BJ (cell line): ENCODE results near the gene KSR1. TPM values are rescaled to one million over a fixed set of nuclear protein-coding genes. Genes with fewer than 3 reads are reported as not detected.
"Not testable (repeated sequence)": the region's sequence is repeated elsewhere in the genome, so short reads cannot be mapped to it uniquely, and the experiment has no call there.

Experiments used
- CTCF ChIA-PET: fragments of 350-600 bp; formaldehyde crosslinking; extraction: SDS; loops from one replicate; lab custom pipeline; 2021; ENCODE audit warnings: antibody characterized with exemption, inconsistent platforms; lab: Yijun Ruan, JAX
- POLR2A ChIA-PET: fragments of 300-600 bp; sonication (Branson Sonifier 250); formaldehyde crosslinking; extraction: SDS; loops from one replicate; lab custom pipeline; 2021; ENCODE audit warnings: antibody characterized with exemption; lab: Charles Lee
- DNase-seq: peaks from one replicate; pipeline ENCODE4 v3.0.0-alpha.2; 2011; ENCODE audit warnings: low read depth
- H3K27me3 ChIP-seq: 2 replicates; pipeline ENCODE4 v1.6.0; 2011; ENCODE audit warnings: low read length; ENCODE audit not compliant: control insufficient read depth, insufficient read depth
- H3K36me3 ChIP-seq: 2 replicates; pipeline ENCODE4 v1.5.1; 2011; ENCODE audit warnings: low read length; ENCODE audit not compliant: control insufficient read depth, insufficient read depth
- H3K4me3 ChIP-seq: 2 replicates; pipeline ENCODE4 v1.5.1; 2011; ENCODE audit warnings: low read depth, mild to moderate bottlenecking, control low read depth, low read length
- CTCF ChIP-seq: IDR thresholded peaks from 2 replicates; pipeline ENCODE4 v1.5.1; 2011; ENCODE audit warnings: low read depth, mild to moderate bottlenecking, control low read depth, inconsistent platforms, low read length, moderate library complexity; ENCODE audit not compliant: insufficient read depth
- polyA plus RNA-seq: library from polyadenylated mRNA; depleted of rRNA; stranded (reverse); fragments of >200 nt; gene quantifications from 2 replicates; pipeline ENCODE4 v1.2.3, GENCODE V29; 2011

Gene KSR1
- polyA plus RNA-seq, 1 experiment, result 6.8 TPM

DNA sequence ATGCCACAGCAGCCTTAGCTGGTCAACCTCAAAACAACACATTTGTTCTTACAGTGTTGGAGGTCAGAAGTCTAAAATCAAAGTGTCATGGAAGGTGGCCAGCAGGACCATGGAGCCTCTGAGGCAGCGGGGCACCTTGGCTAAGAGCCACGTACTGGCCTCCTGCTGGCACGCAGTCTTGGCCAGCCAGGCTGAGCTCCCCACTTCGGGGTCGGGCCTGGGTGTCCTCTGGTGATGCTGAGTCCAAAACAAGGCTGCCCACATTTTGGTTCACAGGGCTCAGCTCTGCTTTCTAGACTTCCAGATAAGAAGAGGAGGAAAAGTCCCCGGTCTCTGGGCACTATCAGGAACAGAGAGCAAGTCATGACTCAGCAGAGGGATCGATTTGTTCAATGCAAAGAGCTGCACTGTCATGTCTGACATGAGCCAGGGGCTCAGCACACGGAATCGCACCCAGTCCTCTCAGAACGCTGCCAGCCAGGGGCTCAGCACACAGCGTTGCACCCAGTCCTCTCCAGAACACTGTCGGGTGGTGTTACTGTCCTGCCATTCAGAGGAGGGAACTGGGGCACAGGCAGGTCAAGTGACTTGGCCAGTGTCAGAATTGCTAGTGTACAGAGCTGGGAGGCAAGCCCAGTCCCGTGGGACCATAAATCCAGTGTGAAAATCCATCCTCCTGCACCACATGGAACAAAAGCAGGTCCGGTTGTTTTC lies 177.2 kb downstream of the KSR1 start:
- CTCF ChIA-PET, result interaction anchor here (0.6 to 4.3 kb wide), 5 partner anchors 18 to 397 kb away, joined by 3 to 21 read pairs (median 4); no protein-coding TSS in a partner anchor

DNA sequence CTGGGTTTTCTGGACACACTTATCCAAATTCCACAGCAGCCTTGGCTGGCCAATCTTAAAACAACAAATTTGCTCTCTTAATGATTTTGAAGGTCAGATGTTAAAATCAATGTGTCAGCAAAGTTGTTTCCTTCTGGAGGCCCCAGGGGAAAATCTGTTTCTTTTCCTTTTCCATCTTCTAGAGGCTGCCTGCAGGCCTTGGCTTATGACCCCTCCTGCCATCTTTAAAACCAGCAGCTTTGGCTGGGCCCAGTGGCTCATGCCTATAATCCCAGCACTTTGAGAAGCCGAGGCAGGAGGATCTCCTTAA lies 177.7 kb downstream of the KSR1 start:
- POLR2A ChIA-PET, result interaction anchor here (0.8 kb wide), 1 partner anchor 21 kb away, joined by 3 read pairs; no protein-coding TSS in a partner anchor
- H3K4me3 ChIP-seq, result no peak overlapping the region
- H3K36me3 ChIP-seq, result no peaks in the 10 kb centered on the region
- H3K27me3 ChIP-seq, result no peaks in the 10 kb centered on the region
- TF ChIP-seq CTCF, result no peak
- CTCF ChIA-PET, result interaction anchor here (1.3 to 4.3 kb wide), 3 partner anchors 17 to 31 kb away, joined by 3 to 21 read pairs (median 5); no protein-coding TSS in a partner anchor
- no peak for DNase-seq

More for the DNA sequence above, 177.2 kb downstream of the KSR1 start:
- POLR2A ChIA-PET, result interaction anchor here (0.8 kb wide), 1 partner anchor 21 kb away, joined by 3 read pairs; no protein-coding TSS in a partner anchor
- Histone ChIP-seq H3K36me3 (no peaks in the 10 kb centered on the region), H3K4me3 (no peak overlapping the region), H3K27me3 (no peaks in the 10 kb centered on the region)
- DNase-seq, result no peak
- no peak for TF ChIP-seq CTCF

DNA sequence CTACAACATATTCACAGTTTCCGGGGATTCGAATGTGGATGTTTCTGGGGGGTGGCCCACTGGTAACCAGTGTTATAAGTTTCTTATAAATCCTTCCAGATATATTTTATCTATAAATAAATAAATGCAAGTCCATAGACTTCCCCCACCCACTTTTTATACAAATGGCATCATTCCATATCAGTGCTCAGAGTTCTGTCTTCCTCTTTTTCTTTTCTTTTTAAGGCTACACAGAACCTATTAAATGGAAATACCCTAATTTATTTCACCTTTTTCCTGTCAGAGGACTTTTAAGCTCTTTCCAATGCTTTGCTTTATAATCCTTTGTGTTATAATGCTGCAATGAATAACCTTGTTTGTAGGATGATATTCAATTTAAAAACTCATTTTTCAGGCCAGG lies 178.5 kb downstream of the KSR1 start:
- no peak overlapping the region for H3K4me3 ChIP-seq
- DNase-seq, result no peak
- no peaks in the 10 kb centered on the region for H3K36me3 ChIP-seq
- CTCF ChIA-PET, result interaction anchor here (1.6 to 4.3 kb wide), 3 partner anchors 16 to 32 kb away, joined by 5 to 21 read pairs (median 8); no protein-coding TSS in a partner anchor
- no peaks in the 10 kb centered on the region for H3K27me3 ChIP-seq
- TF ChIP-seq CTCF, result no peak
- POLR2A ChIA-PET, result no interaction called here

- H3K27me3 ChIP-seq, result no peaks in the 10 kb centered on the region
- DNase-seq, result no peak
- TF ChIP-seq CTCF, result no peak
- H3K4me3 ChIP-seq, result no peak overlapping the region
- no peaks in the 10 kb centered on the region for H3K36me3 ChIP-seq
- POLR2A ChIA-PET, result no interaction called here
- CTCF ChIA-PET, result interaction anchor here (1.5 to 4.3 kb wide), 3 partner anchors 16 to 25 kb away, joined by 4 to 21 read pairs (median 8); no protein-coding TSS in a partner anchor
Observed at GRCh38 chr17:27635275-27635823, 179.1 kb downstream of the KSR1 start.

GRCh38 chr17:27636005-27636520 lies 179.8 kb downstream of the KSR1 start:
- H3K27me3 ChIP-seq, DNase-seq, H3K4me3 ChIP-seq, POLR2A ChIA-PET, H3K36me3 ChIP-seq: not testable (repeated sequence)
- CTCF ChIA-PET, result interaction anchor here (1.3 to 1.6 kb wide), 3 partner anchors 15 to 26 kb away, joined by 4 to 8 read pairs (median 6); no protein-coding TSS in a partner anchor

- POLR2A ChIA-PET, result not testable (repeated sequence)
Observed at GRCh38 chr17:27637818-27638217, 181.6 kb downstream of the KSR1 start.

GRCh38 chr17:27638415-27638914 lies 182.2 kb downstream of the KSR1 start:
- POLR2A ChIA-PET, DNase-seq, H3K4me3 ChIP-seq, H3K36me3 ChIP-seq, H3K27me3 ChIP-seq: not testable (repeated sequence)
- CTCF ChIA-PET, result interaction anchor here (1.2 to 3.9 kb wide), 3 partner anchors 12 to 402 kb away, joined by 3 to 26 read pairs (median 4); no protein-coding TSS in a partner anchor

More at GRCh38 chr17:27637818-27638217, 181.6 kb downstream of the KSR1 start:
- H3K4me3 ChIP-seq, H3K36me3 ChIP-seq, DNase-seq, H3K27me3 ChIP-seq: not testable (repeated sequence)
- CTCF ChIA-PET, result interaction anchor here (1.2 kb wide), 1 partner anchor 28 kb away, joined by 3 read pairs; no protein-coding TSS in a partner anchor
